GM21515 (cell line): ENCODE results near the gene HDC.

Source experiments
- ATAC-seq: cut with Tn5 transposase; IDR thresholded peaks from one replicate; pipeline ENCODE4 v1.9.1; 2021; ENCODE audit not compliant: unreplicated experiment

Gene HDC

DNA sequence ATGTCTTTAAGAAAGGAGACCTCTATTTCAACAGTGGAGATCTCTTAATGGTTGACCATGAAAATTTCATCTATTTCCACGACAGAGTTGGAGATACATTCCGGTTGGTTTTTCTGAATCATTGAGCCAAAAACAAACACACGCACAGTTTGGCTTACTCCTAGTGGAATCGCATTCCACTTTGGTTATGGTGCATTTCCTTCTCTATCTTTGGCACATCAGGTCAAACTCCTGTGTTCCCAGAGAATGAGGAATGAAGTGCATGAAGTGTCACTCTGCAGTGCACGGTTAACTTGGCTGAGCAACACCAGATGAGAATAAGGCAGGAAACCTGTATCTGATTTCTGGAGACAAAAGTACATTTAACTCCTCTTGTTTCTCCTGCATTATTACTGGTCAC lies 38.5 kb downstream of the HDC start:
- no peak for ATAC-seq

DNA sequence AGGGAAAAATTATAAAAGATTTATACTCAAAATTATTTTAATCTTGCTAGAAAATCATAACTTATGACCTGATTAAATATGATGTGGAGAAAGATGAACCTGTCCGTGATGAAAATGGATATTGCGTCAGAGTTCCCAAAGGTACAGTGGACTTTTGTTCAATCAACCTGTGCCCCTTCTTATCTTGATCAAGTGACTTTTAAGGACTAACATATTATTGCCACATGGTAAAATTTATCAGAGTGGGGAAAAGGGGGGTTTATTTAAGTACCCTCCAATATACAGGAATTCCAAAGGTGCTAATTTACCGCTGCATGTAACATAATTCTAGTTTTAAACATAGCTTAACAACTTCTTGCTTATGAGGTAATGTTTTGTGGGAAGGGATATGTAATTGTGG lies 39.6 kb downstream of the HDC start:
- no peak for ATAC-seq

- no peak for ATAC-seq
These were observed 40.5 kb downstream of the HDC start for GRCh38 chr15:50225057-50225456.

DNA sequence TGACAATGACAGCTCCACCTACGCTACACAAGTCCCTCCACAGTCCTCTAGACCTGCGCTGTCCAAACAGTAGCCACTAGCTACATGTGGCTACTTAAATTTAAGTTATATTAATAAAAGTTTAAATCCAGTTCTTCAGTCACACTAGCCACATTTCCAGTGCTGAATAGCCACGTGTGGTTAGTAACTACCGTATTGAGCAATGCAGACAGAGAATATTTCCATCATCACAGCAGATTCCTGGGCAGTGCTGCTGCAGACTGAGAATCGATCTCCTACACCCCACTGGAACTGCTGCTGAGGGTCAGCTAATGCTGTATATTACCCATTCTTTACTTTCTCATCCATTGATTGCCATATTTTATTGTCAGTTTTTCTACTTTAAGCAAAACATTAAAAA lies 40.9 kb downstream of the HDC start:
- ATAC-seq, result no peak

DNA sequence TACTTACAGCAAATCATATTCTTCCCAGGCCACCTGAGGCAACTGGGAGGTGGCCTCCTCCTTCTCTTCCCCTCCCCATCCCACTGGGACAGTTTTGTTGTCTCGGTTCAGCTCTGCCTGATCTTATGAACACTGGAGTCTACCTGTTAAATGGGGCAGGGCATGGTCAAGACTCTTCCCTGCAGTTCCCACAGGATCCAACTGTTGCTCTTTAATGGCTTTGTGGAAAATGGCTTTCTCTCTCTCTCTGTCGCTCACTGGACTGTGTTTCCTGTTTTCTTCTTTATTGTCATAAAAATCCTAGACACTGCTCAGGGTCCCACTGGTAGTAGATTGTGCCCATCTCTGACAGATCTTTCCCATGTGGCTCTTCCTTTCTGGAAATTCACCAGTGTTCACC lies 43.3 kb downstream of the HDC start:
- no peak for ATAC-seq

GRCh38 chr15:50219820-50220219 lies 45.7 kb downstream of the HDC start:
- ATAC-seq, result no peak

DNA sequence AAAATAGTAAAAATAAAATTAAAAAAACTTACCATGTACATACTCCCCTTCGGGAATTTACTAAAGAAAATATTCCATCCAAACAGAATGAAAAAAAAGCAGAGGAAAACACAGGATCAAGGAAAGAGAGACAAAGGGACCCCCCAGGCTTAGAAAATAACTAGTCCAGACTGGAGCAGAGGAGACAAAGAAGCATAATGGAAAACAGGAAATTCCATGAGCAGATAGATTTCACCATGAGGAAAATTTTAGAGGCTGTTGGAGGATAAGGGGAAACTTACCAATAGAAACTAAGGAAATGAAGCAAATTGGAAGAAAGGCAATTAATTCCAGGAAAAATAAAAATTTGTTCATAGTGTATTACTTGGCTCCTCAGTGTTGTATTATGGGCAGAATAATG lies 46.8 kb downstream of the HDC start:
- no peak for ATAC-seq

DNA sequence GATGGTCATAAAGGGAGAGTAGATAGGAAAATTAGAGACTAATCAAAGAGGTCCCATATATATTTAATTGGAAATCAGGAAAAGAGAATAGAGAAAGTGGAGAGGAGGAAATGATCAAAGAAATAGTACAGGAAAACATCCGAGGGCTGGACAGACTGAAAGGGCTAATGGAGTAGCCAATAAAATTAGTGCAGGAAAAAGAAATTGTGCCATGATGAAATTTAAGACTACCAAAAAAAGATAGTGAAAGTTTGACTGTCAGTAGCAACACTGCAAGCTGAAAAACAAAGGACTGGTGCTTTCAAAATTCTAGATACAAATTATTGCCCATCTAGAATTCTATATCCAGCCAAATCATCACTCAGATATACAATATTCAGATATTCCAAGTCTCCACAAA lies 47.2 kb downstream of the HDC start:
- ATAC-seq, result no peak

DNA sequence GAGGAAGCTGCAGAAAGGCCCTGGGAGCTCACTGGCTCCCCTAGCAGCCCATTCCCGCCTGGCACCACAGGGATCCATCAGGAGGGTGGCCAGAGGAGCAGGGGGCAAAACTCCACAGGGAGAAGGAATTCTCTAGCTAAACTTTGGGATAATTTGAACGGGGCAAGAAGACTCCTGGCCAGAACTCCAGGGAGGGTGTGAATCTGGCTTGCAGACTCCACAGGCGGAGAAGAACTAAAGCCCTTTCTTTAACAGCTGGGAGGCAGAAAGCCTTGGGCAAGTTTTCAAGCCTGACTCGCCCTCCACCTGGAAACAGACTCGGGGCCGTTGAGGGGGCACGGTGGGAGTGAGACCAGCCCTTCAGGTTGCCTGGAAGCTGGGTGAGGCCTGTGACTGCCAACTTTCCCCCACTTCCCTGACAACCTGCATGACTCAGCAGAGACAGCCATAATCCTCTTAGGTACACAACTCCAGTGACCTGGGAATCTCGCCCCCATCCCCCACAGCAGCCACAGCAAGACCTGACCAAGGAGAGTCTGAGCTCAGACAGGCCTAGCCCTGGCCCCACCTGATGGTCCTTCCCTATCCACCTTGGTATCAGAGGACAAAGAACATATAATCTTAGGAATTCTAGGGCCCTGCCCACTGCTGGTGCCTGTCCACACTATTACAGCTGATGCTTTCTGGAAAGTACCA lies 54.9 kb downstream of the HDC start:
- ATAC-seq, result no peak

GRCh38 chr15:50209809-50210208 lies 55.7 kb downstream of the HDC start:
- no peak for ATAC-seq

GRCh38 chr15:50206020-50206419 lies 59.5 kb downstream of the HDC start:
- ATAC-seq, result no peak

DNA sequence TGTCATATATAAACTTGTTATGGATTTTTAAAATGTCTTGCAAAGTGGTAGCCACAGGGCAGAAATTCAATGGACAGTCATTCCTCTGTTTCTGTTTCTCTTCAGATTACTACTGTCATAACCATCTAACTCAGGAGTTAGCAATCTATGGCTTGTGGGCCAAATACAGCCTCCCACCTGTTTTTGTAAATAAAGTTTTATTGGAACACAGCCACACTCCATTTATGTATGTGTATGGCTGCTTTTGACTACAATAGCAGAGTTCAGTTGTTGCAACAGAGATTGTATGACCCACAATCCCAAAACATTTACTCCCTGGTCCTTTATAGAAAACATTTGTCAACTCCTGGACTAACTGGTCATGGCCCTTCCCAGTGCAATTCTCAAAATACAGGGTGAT lies 63.5 kb downstream of the HDC start:
- ATAC-seq, result no peak

DNA sequence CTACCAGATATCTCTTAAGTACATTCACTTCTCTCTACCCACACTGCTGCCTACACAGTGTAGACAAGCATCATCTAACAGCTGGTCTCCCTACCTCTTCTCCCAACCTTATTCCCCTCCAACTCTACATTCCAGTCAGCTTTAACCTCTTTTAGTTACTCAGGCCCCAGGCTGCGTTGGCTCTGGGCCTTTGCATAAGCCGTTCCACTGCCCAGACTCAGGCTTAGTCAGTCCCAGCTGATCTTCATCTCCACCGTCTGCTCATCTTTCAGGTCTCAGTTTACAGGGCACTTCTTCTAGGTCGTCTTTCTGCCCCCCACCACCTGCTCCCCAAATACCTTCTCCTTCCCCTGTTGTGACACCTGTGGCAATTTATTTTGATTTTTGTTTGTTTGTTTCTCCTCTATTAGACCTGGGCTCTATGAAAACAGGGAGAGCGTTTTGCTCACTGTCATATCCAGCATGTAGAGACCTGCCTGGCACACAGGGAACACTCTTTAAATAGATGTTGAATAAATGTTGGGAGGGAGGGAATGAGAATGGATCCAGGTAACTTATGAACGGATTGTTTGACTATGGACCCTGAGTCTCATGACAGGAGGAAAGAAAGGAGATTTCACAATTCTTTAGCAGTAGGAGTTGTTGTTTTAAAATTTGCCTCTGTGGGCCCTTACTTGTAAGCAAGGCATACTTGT lies 72.5 kb downstream of the HDC start:
- no peak for ATAC-seq

GRCh38 chr15:50192164-50192563 lies 73.4 kb downstream of the HDC start:
- ATAC-seq, result no peak
